Loucy (cell line): ENCODE results near the gene NANOS3.

Experiments used
- H2AFZ ChIP-seq: fragments of 200-600 bp; sonication (generic); 2 replicates; pipeline ENCODE4 v1.6.0; 2016; ENCODE audit warnings: antibody characterized with exemption, mild to moderate bottlenecking, low read length, moderate library complexity
- H3F3A ChIP-seq: fragments of 200-600 bp; 2 replicates; pipeline ENCODE4 v1.6.0; 2016; ENCODE audit warnings: antibody characterized with exemption, low read depth, mild to moderate bottlenecking
- H3K27me3 ChIP-seq: fragments of 200-600 bp; sonication (generic); 2 replicates; pipeline ENCODE4 v1.6.1; 2014; ENCODE audit warnings: low read length, mild to moderate bottlenecking; ENCODE audit not compliant: insufficient read depth, poor library complexity, severe bottlenecking
- H3K36me3 ChIP-seq: fragments of 200-600 bp; sonication (generic); 2 replicates; pipeline ENCODE4 v1.6.1; 2016; ENCODE audit warnings: low read length; ENCODE audit not compliant: insufficient read depth
- H3K4me1 ChIP-seq: fragments of 200-600 bp; sonication (generic); 2 replicates; pipeline ENCODE4 v1.5.1; 2014; ENCODE audit warnings: low read length, mild to moderate bottlenecking; ENCODE audit not compliant: insufficient read depth, poor library complexity, severe bottlenecking
- H3K4me2 ChIP-seq: fragments of 200-600 bp; sonication (generic); 2 replicates; pipeline ENCODE4 v1.6.0; 2014; ENCODE audit warnings: antibody characterized with exemption, low read length, low read depth, mild to moderate bottlenecking; ENCODE audit not compliant: poor library complexity, severe bottlenecking
- H3K4me3 ChIP-seq: fragments of 200-600 bp; sonication (generic); 2 replicates; pipeline ENCODE4 v1.5.1; 2014; ENCODE audit warnings: low read length, mild to moderate bottlenecking, mixed read lengths; ENCODE audit not compliant: poor library complexity, severe bottlenecking
- H3K79me2 ChIP-seq: fragments of 200-600 bp; sonication (generic); 2 replicates; pipeline ENCODE4 v1.6.1; 2014; ENCODE audit warnings: low read length; ENCODE audit not compliant: insufficient read depth
- H3K9ac ChIP-seq: fragments of 200-600 bp; sonication (generic); 2 replicates; pipeline ENCODE4 v1.6.0; 2014; ENCODE audit warnings: mild to moderate bottlenecking, low read depth, low read length, moderate library complexity; ENCODE audit not compliant: poor library complexity, severe bottlenecking
- H3K9me2 ChIP-seq: fragments of 200-600 bp; sonication (generic); replicated peaks from 2 replicates; pipeline ENCODE4 v1.6.1; 2016; ENCODE audit warnings: low read depth, low read length, mixed read lengths
- H3K9me3 ChIP-seq: fragments of 200-600 bp; sonication (generic); 2 replicates; pipeline ENCODE4 v1.6.1; 2014; ENCODE audit warnings: mild to moderate bottlenecking, antibody characterized with exemption, low read length, low read depth; ENCODE audit not compliant: insufficient read depth
- H4K20me1 ChIP-seq: fragments of 200-600 bp; sonication (generic); 2 replicates; pipeline ENCODE4 v1.6.0; 2014; ENCODE audit warnings: antibody characterized with exemption, low read length, mild to moderate bottlenecking; ENCODE audit not compliant: insufficient read depth, poor library complexity, severe bottlenecking
- CTCF ChIP-seq: fragments of 200-600 bp; sonication (generic); conservative IDR thresholded peaks from 2 replicates; pipeline ENCODE4 v1.5.1; 2014; ENCODE audit warnings: mild to moderate bottlenecking, antibody characterized with exemption, low read length
- EZH2phosphoT487 ChIP-seq: fragments of 200-600 bp; IDR thresholded peaks from 2 replicates; pipeline ENCODE4 v1.6.1; 2018; ENCODE audit warnings: antibody characterized with exemption, mild to moderate bottlenecking, moderate library complexity, borderline replicate concordance

NANOS3 gene

GRCh38 chr19:13841086-13841961 lies 35.6 kb upstream of the NANOS3 start:
- H3K4me2 ChIP-seq, result peak overlapping the region; percentile 80
- H3K4me1 ChIP-seq, result peaks cover 69% of the 10 kb centered on the region
- H3K4me3 ChIP-seq, result peak overlapping the region; percentile 87
- peaks cover 12% of the 10 kb centered on the region for H4K20me1 ChIP-seq
- H3K9me2 ChIP-seq, result no peaks in the 10 kb centered on the region
- H3K79me2 ChIP-seq, result peaks cover 61% of the 10 kb centered on the region
- peaks cover 5% of the 10 kb centered on the region for H3F3A ChIP-seq
- TF ChIP-seq CTCF, result no peak
- no peak for TF ChIP-seq EZH2phosphoT487
- peak overlapping the region; percentile 98 for H3K9ac ChIP-seq
- H3K36me3 ChIP-seq, result no peaks in the 10 kb centered on the region
- no peaks in the 10 kb centered on the region for H3K27me3 ChIP-seq
- no peaks in the 10 kb centered on the region for H3K9me3 ChIP-seq
- H2AFZ ChIP-seq, result no peak overlapping the region

GRCh38 chr19:13841962-13842290 lies 35.0 kb upstream of the NANOS3 start:
- Histone ChIP-seq H3K27me3 (no peaks in the 10 kb centered on the region), H3K9ac (peak overlapping the region; percentile 98), H4K20me1 (peaks cover 12% of the 10 kb centered on the region), H3K4me1 (peaks cover 70% of the 10 kb centered on the region), H3K9me2 (no peaks in the 10 kb centered on the region), H3F3A (0 out of 2 replicates have a peak, but pooled peaks cover 3% of the 10 kb centered on the region), H3K79me2 (peaks cover 61% of the 10 kb centered on the region), H3K4me3 (peak overlapping the region; percentile 87), H3K36me3 (no peaks in the 10 kb centered on the region), H3K9me3 (no peaks in the 10 kb centered on the region), H3K4me2 (peak overlapping the region; percentile 80), H2AFZ (no peak overlapping the region)
- no peak for TF ChIP-seq CTCF

- no peaks in the 10 kb centered on the region for H3K36me3 ChIP-seq
- peaks cover 56% of the 10 kb centered on the region for H3K79me2 ChIP-seq
- H3K4me2 ChIP-seq, result peak overlapping the region; percentile 80
- H3K9me2 ChIP-seq, result no peaks in the 10 kb centered on the region
- peaks cover 68% of the 10 kb centered on the region for H3K4me1 ChIP-seq
- H4K20me1 ChIP-seq, result peaks cover 12% of the 10 kb centered on the region
- H3K27me3 ChIP-seq, result no peaks in the 10 kb centered on the region
- TF ChIP-seq EZH2phosphoT487 (no peak), CTCF (peak; percentile 19; the same call in 1 of the 2 replicates)
- peak overlapping the region; percentile 98 for H3K9ac ChIP-seq
- H3K4me3 ChIP-seq, result peak overlapping the region; percentile 87
- H3K9me3 ChIP-seq, result no peaks in the 10 kb centered on the region
- 0 out of 2 replicates have a peak, but pooled peaks cover 3% of the 10 kb centered on the region for H3F3A ChIP-seq
- 0 out of 2 replicates have a peak overlapping the region, but pooled peaks have one; percentile 18 for H2AFZ ChIP-seq
These were observed 34.4 kb upstream of the NANOS3 start for GRCh38 chr19:13842291-13843103.
